ENCODE data around the gene ZNF230.

The ZNF230 gene

GRCh38 chr19:44002566-44003460 is at the start of gene ZNF230:
Gene ZNF230, plus strand, starts transcription at chr19:44002957. Its CDS starts 4,122 bp downstream, at chr19:44007079.
- peak; percentile 87 for DNase-seq

- no peak for DNase-seq
Observed at GRCh38 chr19:43956827-43957226, 45.9 kb upstream of the ZNF230 start.

GRCh38 chr19:43957891-43958290 is 44.9 kb upstream of the ZNF230 start:
- no peak for DNase-seq

GRCh38 chr19:43960411-43960810 is 42.3 kb upstream of the ZNF230 start:
- DNase-seq, result no peak

GRCh38 chr19:43966079-43966694 is 36.6 kb upstream of the ZNF230 start:
- no peak for DNase-seq

GRCh38 chr19:43976732-43977131 is 26.0 kb upstream of the ZNF230 start:
- DNase-seq, result no peak

GRCh38 chr19:43983544-43983911 is 19.2 kb upstream of the ZNF230 start:
- DNase-seq, result no peak

- peak; percentile 80 for DNase-seq
Observed at GRCh38 chr19:43983912-43984686, 18.7 kb upstream of the ZNF230 start, which contains the start of gene ZNF155. Gene ZNF155, plus strand, starts transcription at chr19:43984188. Its CDS starts 4,356 bp downstream, at chr19:43988544.

- no peak for DNase-seq
Observed at GRCh38 chr19:43984687-43985000, 18.1 kb upstream of the ZNF230 start.

GRCh38 chr19:43997631-43998290 is 5.0 kb upstream of the ZNF230 start:
- DNase-seq, result no peak

- DNase-seq, result no peak
Observed at GRCh38 chr19:44002212-44002565, 568 bp upstream of the ZNF230 start.

GRCh38 chr19:44003461-44004009 is 778 bp downstream of the ZNF230 start:
- DNase-seq, result no peak

- no peak for DNase-seq
Observed at GRCh38 chr19:44005973-44006372, 3.2 kb downstream of the ZNF230 start.

GRCh38 chr19:44007473-44007872 is 4.7 kb downstream of the ZNF230 start:
- no peak for DNase-seq

GRCh38 chr19:44010468-44010867 is 7.7 kb downstream of the ZNF230 start:
- no peak for DNase-seq

- no peak for DNase-seq
Observed at GRCh38 chr19:44019498-44019897, 16.7 kb downstream of the ZNF230 start.

GRCh38 chr19:44021221-44021620 is 18.5 kb downstream of the ZNF230 start:
- no peak for DNase-seq

- no peak for DNase-seq
Observed at GRCh38 chr19:44024900-44025216, 22.1 kb downstream of the ZNF230 start.

- peak; percentile 85 for DNase-seq
Observed at GRCh38 chr19:44025217-44025936, 22.6 kb downstream of the ZNF230 start, which contains the start of gene ZNF222. Gene ZNF222, plus strand, starts transcription at chr19:44025379. Its CDS starts 58 bp downstream, at chr19:44025437.

- DNase-seq, result no peak
Observed at GRCh38 chr19:44026622-44027021, 23.9 kb downstream of the ZNF230 start.

GRCh38 chr19:44032001-44032610 is 29.3 kb downstream of the ZNF230 start:
- DNase-seq, result no peak

GRCh38 chr19:44042147-44042546 is 39.4 kb downstream of the ZNF230 start:
- no peak for DNase-seq
